Measurements from ENCODE around the gene GPR3.
"Not testable (repeated sequence)": the region's sequence is repeated elsewhere in the genome, so short reads cannot be mapped to it uniquely, and the experiment has no call there.

The GPR3 gene

DNA sequence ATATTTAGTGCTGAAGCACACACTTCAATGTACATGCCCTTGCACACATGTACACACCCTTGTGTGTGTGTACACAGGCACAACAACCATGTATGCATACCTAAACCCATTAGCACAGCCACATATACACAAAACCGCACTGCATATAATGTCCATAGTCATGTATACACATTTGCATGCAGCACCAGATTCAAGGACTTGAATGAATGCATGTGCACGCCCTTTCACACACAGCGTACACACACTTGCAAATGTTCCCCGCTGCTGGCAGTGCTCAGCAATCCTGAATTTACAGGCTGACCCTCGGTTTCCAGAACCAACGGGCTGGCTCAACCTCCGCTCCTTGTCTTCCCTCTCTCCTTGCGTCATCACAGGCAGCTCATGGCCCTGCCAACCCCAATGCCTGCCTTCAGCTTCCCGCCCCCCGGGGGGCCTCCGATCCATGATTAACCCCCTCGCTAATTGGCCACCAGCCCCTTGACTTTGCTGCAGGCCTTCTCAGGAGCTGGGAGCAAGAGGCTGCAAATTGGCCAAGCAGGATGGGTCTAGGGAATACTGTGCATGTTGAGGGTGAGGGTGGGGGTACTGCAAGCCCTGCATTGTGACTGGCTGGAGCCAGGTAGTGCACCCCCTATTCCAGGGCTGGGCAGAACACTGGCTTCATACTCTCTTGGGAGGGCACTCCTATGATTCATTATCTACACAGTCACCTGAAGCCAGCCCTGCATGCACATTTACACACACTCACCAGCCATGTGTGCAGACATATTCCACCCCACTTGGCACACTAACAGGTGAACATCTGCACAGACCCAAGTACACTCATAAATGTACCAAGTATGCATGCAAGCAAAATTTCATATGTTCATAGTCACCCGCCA lies 7.9 kb downstream of the GPR3 start:
- no peak for DNase-seq (ENCODE audit: low read depth in 2 of 2)

DNA sequence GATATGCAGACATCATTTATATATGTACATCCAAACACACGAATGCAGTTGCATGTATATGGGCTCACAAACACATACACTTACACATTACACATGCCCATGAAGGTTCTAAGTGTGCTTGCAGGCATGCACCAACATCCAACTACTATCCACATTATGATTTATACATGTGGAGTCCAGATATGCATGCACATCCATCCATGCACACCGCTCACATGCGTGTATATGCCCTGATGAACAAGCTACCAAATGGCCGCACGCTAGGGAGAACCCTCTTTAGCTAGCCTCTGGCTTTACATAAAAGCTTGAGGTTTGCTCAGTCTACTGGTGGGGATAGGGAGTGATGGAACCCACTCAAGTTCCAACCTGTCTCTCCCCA lies 8.5 kb downstream of the GPR3 start:
- no peak for DNase-seq (ENCODE audit: low read depth in 2 of 2)

DNA sequence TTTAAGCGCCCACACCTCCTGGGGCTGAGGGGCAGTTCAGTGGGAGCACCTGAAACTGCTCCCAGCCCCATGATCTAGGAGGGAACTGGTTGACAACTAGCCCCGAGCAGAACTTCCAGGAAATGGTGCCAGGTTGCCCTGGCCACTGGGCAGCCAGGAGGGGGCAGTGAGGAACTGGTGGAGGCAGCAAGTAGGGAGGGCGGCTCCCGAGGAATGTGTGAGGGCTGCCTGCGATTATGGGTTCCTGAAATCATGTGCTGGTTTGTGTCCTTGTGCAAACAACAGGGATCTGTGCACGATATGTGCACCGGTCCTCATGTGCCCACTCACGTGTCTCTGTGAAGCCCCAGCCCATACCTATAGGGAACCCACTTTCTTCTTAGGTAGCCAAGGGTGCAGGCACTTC lies 9.9 kb downstream of the GPR3 start:
- DNase-seq (ENCODE audit: low read depth in 2 of 2), result no peak

DNA sequence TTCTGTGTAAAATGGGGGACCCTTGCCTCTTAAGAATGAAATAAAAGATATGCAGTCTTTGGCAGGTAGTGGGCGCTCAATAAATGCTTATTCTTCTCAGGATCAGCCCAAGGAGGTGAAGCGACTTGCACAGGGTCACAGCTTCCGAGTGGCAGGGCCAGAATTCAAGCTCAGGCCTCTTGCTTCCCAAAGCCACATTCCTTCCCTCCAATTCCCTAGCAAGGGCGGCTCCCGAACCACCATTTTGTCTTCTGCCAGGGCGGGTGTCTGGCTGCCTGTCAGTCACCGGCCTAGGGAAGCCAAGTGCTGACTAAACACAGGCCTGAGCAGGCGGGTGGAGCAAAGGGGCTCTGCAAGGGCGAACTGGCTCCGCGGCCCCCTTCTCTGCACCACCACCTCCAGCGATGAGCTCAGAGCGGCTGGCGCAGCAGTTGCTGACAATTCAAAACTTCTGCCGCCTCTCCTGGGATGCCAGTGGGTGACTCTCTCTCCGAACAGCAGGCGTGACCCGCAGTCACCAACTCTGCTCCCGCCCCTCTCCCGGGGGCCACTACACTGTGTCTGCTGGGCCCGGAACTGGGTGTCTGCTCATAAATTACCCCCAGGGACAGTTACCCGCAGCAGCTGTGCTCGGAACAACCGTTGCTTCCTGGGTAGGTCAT lies 10.8 kb downstream of the GPR3 start:
- DNase-seq (ENCODE audit: low read depth in 2 of 2), result no peak

DNA sequence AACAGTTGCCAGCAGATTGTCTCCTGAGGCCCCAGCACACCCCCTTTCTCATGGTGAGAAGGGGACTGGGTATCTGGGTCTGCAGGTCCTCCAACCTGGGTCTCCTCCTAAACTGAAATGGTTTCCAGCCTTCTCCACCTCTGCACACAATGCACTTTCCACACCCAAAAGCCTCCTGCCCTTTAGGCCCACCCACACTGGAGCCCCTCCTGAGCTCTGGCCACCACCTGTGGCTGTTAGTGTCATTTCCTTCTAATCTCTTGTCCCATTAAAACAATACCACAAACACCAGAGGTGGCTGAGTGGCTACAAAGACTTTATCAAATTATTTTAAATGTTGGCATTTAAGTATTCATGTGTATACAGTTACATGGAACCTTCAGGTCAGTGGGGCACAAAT lies 11.5 kb downstream of the GPR3 start:
- no peak for DNase-seq (ENCODE audit: low read depth in 2 of 2)

DNA sequence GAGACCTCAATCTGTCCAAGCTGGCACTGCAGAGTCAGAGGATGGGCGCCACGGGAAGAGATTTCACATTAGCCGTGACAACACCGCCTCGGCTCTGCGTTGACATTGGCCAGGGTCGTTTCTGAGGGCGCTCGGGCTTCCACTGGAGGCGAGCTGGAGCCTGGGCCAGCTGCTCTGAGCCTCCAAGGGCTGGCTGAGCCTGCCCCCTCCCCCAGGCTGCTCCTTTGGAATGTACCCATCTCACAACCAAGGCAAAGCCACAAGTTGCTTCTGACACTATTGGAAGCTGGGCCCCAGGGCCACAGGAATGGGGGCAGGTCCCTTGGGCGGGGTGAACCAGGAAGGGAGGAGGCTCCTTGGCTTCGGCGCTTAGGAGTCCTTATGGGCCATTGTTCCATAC lies 12.7 kb downstream of the GPR3 start:
- DNase-seq (ENCODE audit: low read depth in 2 of 2), result no peak

DNA sequence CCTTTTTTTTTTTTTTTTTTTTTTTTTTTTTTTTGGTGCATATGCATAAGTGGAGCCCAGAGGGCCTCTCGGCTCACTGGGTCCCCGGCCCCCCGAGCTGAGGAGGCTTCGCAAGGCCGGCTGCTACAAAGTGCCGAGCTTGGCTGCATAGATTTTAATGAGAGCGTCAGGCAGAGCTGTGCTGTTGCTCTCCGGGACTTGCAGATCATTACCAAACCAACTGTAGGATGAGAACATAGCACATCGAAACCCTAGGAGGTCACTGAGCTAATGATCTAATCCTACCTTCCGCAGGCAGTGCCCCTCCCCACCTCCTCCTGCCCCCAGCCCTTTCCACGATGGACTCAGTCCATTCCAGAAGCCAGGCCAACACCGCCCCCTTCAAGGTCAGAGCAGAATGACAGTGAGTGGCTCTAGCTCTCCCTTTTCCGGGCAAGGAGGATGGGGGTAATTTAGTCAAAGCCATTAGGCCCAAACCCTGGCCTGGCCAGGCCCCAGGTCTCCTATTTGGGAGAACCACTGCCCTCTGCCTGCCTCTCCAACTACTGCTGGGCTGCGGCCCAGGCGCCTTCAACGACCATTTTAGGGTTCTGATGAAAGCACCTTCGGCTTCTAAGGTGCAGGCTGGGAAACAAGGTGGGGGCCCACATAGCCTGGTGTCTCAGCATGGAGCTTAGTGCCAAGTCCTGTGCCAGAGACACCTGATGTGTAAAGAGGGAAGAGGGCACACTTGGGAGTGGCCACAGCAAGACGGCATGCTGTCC lies 13.4 kb downstream of the GPR3 start:
- DNase-seq (ENCODE audit: low read depth in 2 of 2), result not testable (repeated sequence)

DNA sequence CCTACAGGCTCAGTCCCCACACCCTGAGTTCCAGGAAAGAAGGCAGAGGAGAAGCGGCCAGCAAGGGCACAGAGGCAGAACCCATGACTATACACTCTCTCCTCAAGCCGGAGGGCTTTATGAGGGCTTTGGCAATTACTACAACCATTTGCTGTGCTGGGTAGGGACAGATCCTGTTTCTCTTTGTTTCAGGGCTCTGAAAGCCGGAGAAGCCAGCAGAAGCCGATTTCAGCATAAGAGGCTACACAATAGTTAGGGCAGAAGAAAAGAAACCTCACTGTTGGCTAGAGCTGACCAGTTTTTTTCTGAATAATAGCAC lies 13.9 kb downstream of the GPR3 start:
- DNase-seq (ENCODE audit: low read depth in 2 of 2), result no peak

DNA sequence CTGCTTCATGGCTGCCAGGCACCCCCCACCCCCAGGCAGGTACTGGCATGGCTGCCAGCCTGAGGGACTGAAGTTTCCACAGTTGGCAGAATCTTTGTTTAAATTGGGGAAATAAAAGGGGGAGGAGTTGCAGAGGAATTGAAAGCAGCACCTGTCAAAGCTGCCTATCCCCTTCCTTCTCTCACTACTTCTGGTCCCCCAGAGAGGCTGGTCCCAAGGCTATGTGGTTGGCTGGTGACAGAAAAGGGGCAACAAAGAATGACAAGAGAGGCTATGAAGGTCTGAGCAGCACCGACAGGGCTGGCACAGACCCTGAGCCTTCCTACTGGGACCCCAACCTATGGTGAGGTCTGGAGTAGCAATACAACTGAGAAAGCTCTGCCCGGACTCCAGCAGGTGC lies 14.4 kb downstream of the GPR3 start:
- not testable (repeated sequence) for DNase-seq (ENCODE audit: low read depth in 2 of 2)

DNA sequence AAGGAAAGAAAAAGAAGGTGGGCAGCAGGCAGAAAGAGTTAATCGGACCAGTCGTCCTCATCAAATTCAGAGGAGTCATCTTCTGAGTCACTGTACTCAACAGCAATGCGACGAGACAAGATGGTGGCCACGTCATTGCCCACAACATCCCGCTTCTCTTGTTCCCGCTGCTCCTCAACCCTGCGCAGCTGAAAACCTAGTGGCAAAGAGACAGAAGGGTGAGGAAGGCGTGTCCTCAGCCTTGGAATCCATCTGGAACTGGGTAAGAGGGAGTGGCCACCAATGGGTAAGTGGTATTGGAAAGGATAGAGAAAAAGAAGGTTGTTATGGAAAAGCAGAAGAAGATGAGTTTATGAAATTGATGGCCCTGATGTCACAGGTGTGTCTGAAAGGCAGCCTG lies 15.7 kb downstream of the GPR3 start:
- DNase-seq (ENCODE audit: low read depth in 2 of 2), result no peak

DNA sequence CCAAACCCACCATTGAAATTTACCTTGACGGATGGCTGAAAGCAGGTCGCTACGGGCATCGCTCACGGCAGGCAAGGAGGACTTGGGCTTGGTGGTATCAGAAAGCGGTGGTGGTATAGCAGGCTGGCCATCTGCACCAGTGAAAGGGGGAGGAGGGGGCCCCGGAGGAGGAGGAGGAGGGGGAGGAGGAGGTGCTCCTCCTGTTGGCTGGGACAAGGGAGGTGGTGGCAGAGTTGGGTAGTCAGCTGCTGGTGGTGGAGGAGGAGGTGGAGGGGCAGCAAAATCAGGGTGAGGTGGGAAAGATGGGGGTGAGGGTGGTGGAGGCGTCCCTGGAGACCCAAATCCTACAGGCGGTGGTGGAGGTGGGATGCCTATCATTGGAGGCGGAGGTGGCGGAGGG lies 17.2 kb downstream of the GPR3 start:
- DNase-seq (ENCODE audit: low read depth in 2 of 2), result no peak

DNA sequence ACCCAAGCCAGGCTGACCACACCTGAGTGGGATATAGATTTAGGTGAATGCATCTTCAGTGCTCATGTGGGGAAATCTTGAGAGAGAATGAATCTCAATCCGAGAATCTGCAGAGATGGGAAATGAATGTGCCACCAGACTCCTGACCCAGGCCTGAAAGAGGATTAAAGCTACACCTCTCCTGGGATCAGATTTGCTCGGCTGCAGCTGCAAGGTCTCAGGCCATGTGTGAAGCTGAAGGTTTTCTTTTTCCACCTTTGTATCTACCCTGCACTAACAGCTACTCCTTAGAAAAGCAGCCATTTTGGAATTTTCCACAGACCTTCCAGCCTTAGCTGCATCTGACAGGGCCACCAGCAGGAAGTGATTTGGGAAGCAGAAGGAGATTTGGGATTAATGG lies 18.3 kb downstream of the GPR3 start:
- DNase-seq (ENCODE audit: low read depth in 2 of 2), result no peak

DNA sequence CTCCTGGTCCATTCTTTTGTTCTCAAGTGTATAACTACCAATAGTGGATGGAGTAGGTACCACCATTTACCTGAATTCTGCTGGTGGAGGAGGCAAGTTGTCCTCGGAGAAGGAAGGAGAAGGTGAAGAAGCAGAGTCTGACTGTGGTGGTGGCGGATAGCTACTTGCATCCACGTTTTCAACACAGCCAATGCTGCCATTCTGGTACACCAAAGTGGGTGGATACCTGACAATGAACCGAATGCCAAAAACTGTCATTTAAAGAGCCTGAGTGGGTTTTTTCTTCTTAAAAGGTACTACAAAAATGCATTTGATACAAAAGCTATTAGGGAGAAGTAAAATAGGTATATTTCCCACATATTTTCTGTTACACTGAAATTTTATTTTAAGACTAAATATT lies 20.1 kb downstream of the GPR3 start:
- no peak for DNase-seq (ENCODE audit: low read depth in 2 of 2)

DNA sequence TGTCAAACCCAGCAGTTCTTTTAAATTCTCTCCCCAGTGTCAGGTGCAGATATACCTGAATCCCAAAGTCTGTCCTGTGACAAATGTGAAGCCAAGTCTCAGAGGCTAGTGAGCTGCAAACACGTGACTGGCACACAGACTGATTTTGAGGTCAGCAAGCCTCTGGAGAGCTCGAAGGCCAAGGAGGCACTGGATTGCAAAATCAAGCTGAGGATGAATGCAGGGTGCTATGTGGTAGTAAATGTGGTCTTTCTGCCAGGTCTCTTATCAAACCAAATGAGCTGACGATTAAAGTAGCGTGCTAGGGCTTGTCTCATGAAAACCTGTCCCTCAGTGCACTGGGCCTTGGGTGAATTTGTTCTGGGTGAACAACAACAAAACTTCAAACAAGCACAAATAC lies 20.6 kb downstream of the GPR3 start:
- no peak for DNase-seq (ENCODE audit: low read depth in 2 of 2)

DNA sequence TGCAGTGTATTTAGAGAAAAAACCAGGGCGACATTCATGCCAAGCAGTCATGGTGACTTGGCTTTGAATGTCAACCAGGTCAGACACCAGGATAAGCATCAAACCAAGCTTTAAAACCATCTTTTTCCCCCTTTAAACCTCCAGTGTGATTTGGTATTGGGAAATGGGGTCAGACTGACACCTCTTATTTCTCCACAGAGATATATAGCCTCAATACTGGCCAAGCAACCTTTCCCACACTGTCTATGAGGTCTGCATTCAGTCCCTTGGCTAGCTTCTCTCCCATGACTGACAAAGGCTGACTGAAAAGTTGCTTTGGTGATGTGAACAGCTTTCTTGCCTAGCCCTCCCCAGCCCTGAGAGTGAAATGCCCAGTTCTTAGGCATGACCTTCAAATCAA lies 21.7 kb downstream of the GPR3 start:
- DNase-seq (ENCODE audit: low read depth in 2 of 2), result no peak

DNA sequence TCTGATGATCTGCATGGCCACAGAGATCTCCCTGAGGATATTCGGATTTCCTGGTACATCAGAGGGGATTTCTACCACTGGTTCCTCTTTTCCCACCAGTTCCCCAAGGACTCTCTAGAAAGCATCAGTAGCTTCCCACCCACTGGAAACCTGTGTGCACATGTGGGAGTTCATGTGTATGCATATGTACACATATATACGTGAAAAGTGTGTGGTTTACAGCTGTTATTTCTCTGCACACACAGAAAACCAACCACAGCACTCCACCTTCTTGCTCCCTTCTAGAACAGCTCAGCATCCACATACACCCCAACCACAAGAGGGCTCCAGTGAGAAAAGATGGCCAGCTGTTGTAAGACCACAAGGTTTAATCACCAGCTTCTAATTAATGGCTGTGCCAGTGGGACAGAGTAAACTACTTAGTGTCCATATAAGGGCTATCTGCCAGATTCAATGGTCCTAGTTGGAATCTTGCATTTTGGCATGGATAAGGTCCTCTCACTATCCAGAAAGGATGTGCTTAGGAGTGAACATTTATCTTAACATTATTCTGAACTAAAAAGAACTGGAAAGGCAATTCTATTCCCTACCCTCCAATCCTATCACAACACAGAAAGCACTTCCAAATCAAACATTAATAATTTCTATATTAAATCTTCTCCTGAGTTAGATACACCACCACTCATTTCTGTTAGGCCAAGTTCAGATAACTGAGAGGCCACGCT lies 24.1 kb downstream of the GPR3 start:
- DNase-seq (ENCODE audit: low read depth in 2 of 2), result no peak

DNA sequence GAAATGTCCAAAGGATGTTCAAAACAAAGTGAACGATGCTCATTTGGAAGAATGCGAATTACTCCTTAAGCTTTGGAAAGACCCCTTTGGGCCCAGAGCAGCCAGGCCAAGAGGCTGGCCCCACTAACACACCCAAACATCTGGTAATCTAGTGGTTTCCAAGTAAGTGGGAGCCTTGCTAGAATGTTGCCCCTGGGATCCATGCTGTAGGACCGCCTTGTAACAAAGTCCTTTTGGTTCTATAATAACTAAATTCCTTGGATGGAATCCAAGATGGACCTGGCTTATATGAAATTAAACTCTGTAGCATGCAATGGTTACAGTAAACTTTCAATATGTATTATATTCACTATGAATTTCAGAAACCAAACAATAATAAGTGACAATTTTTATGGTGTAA lies 25.3 kb downstream of the GPR3 start:
- DNase-seq (ENCODE audit: low read depth in 2 of 2), result no peak

DNA sequence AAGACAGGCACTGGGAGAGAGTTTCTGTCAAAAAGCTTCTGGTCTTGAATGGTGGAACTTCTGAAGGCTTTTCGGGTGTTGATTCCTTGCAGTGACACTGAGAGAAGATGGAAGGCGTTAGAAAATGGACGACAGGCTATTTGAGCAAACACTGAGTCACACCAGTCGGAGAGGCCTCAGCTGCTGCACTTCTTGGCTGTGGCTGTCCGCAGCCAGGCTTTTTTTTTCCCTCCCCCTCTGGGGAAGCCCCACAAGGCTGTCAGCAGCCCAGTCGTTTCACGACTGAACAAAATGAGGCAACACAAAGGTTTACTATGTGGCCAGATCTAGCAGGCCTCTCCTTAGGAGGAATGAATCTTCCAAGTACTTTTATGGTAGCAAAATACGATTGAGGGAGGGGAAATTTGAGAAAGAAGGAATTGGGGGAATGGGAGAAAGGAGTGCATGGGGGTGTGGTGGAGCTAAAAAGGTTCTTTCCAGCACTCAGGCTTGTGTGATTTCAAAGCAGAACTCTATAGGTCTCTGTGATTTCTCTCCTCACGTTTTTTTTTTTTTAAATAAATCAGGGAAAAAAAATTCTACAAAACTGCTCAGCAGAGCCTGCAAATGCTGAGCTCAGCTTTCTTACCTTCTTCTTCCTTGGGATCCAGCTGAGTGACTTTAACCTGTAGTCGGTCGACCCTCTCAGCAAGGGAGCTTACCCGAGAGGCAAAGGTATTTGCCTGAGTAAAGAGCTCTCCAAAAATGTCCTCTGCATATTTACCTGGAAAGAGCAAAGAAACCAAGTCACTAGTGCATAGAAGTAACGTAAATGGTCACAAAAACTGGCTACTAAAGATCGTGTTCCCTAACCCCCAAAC lies 26.1 kb downstream of the GPR3 start:
- peak; percentile 33 to 70 for DNase-seq (ENCODE audit: low read depth in 2 of 2)

DNA sequence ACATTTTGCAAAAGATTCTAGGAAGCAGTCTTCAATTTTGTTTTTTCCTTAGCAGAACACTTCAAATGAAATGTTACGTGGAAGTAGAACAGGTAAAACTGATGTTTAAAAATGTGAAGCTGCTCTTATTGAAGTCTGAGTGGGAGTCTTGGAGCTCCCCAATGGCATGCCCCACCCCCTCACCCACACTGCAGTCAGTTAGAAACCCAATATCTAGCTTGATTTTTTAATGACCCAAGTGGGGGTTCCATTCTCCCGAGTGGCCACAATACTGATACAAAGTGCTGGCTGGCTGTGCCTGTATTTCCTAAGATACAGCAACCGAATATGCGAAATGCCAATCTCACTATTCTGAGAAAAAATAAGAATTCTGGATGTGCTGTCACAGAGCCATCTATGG lies 31.3 kb downstream of the GPR3 start:
- no peak for DNase-seq (ENCODE audit: low read depth in 2 of 2)

DNA sequence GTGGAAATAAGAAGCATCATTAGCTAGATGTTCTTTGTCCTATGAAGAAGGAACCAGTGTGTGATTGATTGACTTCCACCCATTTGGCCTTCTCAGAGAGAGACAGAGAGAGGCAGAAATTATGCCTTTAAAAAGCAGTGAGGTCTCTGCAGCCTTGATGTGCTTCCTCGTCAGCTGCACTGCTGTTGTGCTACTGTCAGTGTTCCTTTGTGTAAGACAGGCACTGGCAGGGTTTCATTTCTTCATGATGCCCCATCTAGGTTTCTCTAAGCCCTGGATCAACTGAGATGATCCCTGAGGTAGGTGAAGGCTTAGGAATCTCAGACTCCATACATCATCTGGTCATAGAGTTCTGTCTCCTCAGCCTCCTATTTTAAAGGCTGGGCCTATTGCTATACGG lies 34.9 kb downstream of the GPR3 start:
- DNase-seq (ENCODE audit: low read depth in 2 of 2), result no peak

DNA sequence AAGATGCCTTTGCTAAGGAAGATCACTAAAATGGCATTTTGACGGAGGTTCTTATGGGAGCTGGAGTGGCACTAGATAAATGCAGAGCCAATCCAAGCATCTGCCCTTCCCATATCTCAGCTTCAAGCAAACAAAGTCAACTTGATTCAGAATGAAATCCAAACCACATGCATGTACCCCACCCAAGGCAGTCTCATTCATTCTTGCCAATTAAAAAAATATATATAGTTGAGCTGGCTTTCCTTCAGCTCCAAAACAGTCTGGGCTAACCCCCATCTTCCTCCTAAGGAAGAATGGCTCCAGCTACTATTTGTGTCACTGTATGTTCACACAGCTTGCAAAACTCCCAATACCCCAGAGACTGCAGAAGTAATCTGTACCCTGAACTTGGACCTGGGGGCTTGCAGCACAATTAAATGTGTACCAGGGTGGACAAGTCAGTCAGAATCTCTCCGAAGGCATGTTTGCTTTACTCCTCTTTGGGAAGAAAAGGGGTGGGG lies 35.4 kb downstream of the GPR3 start:
- DNase-seq (ENCODE audit: low read depth in 2 of 2), result no peak

Measured in stimulated activated CD4-positive, alpha-beta T cell treated with anti-CD3 and anti-CD28 coated beads, Interleukin-4, amount 100 ng/mL, for 48 hours (primary cell).